DOHH2 (cell line): ENCODE measurements around the gene FAM219A.

Source experiments
- CTCF ChIP-seq: fragments of 200-600 bp; sonication (generic); IDR thresholded peaks from one replicate; pipeline ENCODE4 v1.5.1; 2014; ENCODE audit warnings: antibody characterized with exemption, mild to moderate bottlenecking, low read depth, low read length; ENCODE audit not compliant: poor library complexity, severe bottlenecking
- EZH2phosphoT487 ChIP-seq: fragments of 200-600 bp; sonication (generic); IDR thresholded peaks from 2 replicates; pipeline ENCODE4 v1.6.1; 2017; ENCODE audit warnings: borderline replicate concordance, mild to moderate bottlenecking, antibody characterized with exemption, low read length, moderate library complexity, mixed read lengths

- no peak for TF ChIP-seq CTCF
- TF ChIP-seq EZH2phosphoT487: no peak
Measured at GRCh38 chr9:34384368-34385165, 73.8 kb downstream of the FAM219A start.
